Measurements from ENCODE around the gene VPS11. TPM values are rescaled to one million over a fixed set of nuclear protein-coding genes. Genes with fewer than 3 reads are reported as not detected.
A peak's percentile ranks its signal among the peaks of the same experiment; 100 is the strongest.

The VPS11 gene
- total RNA-seq, 1 experiment from 2014 or later, result 20.2 TPM

- POLR2A ChIA-PET, result interaction anchor here (0.6 to 2.6 kb wide), 8 partner anchors 10 to 146 kb away, joined by 3 to 20 read pairs (median 6); partner anchors contain the start of genes CENATAC, DPAGT1, HMBS and VPS11
- peak; percentile 99 for DNase-seq (ENCODE audit: low spot score)
- peaks cover 17% of the 10 kb centered on the region for H3K4me1 Mint-ChIP-seq
- peak; percentile 28; the same call in 1 of the 2 replicates for TF ChIP-seq ZMAT4 (CRISPR knock-in tag; IDR thresholded peaks at IDR 0.05)
- TF ChIP-seq JAZF1 (CRISPR knock-in tag; IDR thresholded peaks at IDR 0.05), result no peak
- TF ChIP-seq USF2 (CRISPR knock-in tag; IDR thresholded peaks at IDR 0.05), result peak; percentile 53
- 0 out of 2 replicates have a peak, but pooled peaks have one; percentile 11 for TF ChIP-seq JUN (CRISPR knock-in tag; IDR thresholded peaks at IDR 0.05)
- no peak for TF ChIP-seq SMAD4 (CRISPR knock-in tag; IDR thresholded peaks at IDR 0.05)
- no peak for TF ChIP-seq RELA (CRISPR knock-in tag; IDR thresholded peaks at IDR 0.05; ENCODE audit: borderline replicate concordance)
- TF ChIP-seq ELF4 (CRISPR knock-in tag; IDR thresholded peaks at IDR 0.05; ENCODE audit: low read depth), result no peak
- TF ChIP-seq STAT6 (CRISPR knock-in tag; conservative IDR thresholded peaks at IDR 0.05; ENCODE audit: low read depth), result 0 out of 2 replicates have a peak, but pooled peaks have one; percentile 41
- TF ChIP-seq CDX4 (CRISPR knock-in tag; IDR thresholded peaks at IDR 0.05; ENCODE audit: borderline replicate concordance), result no peak
- peak; percentile 81 for TF ChIP-seq GABPB1 (CRISPR knock-in tag; IDR thresholded peaks at IDR 0.05)
- TF ChIP-seq SP1 (CRISPR knock-in tag; conservative IDR thresholded peaks at IDR 0.05), result peak; percentile 88
- TF ChIP-seq SMAD3 (CRISPR knock-in tag; IDR thresholded peaks at IDR 0.05; ENCODE audit: borderline replicate concordance), result 0 out of 2 replicates have a peak, but pooled peaks have one; percentile 29
- TF ChIP-seq FOXP1 (CRISPR knock-in tag; IDR thresholded peaks at IDR 0.05; ENCODE audit: borderline replicate concordance), result peak; percentile 8; the same call in 1 of the 2 replicates
- 0 out of 2 replicates have a peak, but pooled peaks have one; percentile 24 for TF ChIP-seq E2F5 (CRISPR knock-in tag; IDR thresholded peaks at IDR 0.05)
- TF ChIP-seq FOXJ3 (CRISPR knock-in tag; IDR thresholded peaks at IDR 0.05; ENCODE audit: borderline replicate concordance), result no peak
- TF ChIP-seq ZNF317 (CRISPR knock-in tag; IDR thresholded peaks at IDR 0.05; ENCODE audit: borderline replicate concordance, low read depth), result no peak
- 0 out of 2 replicates have a peak, but pooled peaks have one; percentile 25 for TF ChIP-seq ZNF232 (CRISPR knock-in tag; IDR thresholded peaks at IDR 0.05)
- TF ChIP-seq ZNF425 (CRISPR knock-in tag; conservative IDR thresholded peaks at IDR 0.05), result no peak
- TF ChIP-seq CREM (CRISPR knock-in tag; IDR thresholded peaks at IDR 0.05), result 0 out of 2 replicates have a peak, but pooled peaks have one; percentile 35
- TF ChIP-seq ARID4B (CRISPR knock-in tag; IDR thresholded peaks at IDR 0.05; ENCODE audit: borderline replicate concordance), result no peak; the same call in 1 of the 2 replicates
- TF ChIP-seq ETV6 (CRISPR knock-in tag; IDR thresholded peaks at IDR 0.05), result peak; percentile 41; the same call in 1 of the 2 replicates
- 0 out of 2 replicates have a peak, but pooled peaks have one; percentile 31 for TF ChIP-seq MAX (CRISPR knock-in tag; IDR thresholded peaks at IDR 0.05)
- peak; percentile 25; the same call in 1 of the 2 replicates for TF ChIP-seq TP53 (CRISPR knock-in tag; IDR thresholded peaks at IDR 0.05)
These were observed 10.4 kb upstream of the VPS11 start, which contains the start of gene HYOU1 for GRCh38 chr11:119057000-119057769. TSS of gene HYOU1 (minus strand) at chr11:119057205. CDS start at chr11:119056160, 1,045 bp downstream.

More at GRCh38 chr11:119057000-119057769, 10.4 kb upstream of the VPS11 start, which contains the start of gene HYOU1:
- H3K27me3 Mint-ChIP-seq (ENCODE audit: low read depth), result no peaks in the 10 kb centered on the region
- ATAC-seq, result peak; percentile 96
- H3K4me3 Mint-ChIP-seq, result peak within 1 kb of the TSS; percentile 89
- no peaks in the 10 kb centered on the region for H3K9me3 Mint-ChIP-seq
- H3K27ac Mint-ChIP-seq, result peak within 1 kb of the TSS; percentile 96
- CTCF ChIA-PET, result interaction anchor here (0.6 to 3.0 kb wide), 10 partner anchors 8 to 315 kb away, joined by 3 to 14 read pairs (median 4); partner anchors contain the start of genes CBL, CENATAC, SLC37A4 and VPS11
- peaks cover 40% of the 10 kb centered on the region for H3K36me3 Mint-ChIP-seq

All from WTC11 (cell line).